Measurements from ENCODE around the gene PZP.
"Not testable (repeated sequence)": the region's sequence is repeated elsewhere in the genome, so short reads cannot be mapped to it uniquely, and the experiment has no call there.

Gene PZP

DNA sequence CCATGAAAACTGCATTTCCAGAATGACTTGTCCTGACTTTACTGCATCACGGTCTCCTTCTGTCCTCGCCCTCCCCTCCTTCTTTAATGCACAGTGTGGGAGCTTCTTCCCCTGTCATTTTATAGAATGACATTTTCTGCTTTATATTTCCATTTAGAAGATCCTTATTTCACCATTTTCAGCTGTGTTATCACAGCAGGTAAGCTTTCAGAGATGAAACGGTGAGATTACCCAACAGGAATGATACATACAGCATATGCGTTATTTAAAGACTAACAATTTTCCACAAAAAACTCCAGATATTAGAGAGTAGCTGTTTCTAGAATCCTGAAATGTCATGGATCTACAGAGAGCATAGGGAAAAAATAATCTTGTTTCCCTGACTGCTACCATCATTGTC lies 27.3 kb upstream of the PZP start:
- no peak for TF ChIP-seq CTCF (IDR thresholded peaks at IDR 0.05)
- Histone ChIP-seq H3K4me3 (no peak overlapping the region), H3K27ac (no peak overlapping the region)

GRCh38 chr12:9227950-9228349 lies 19.8 kb upstream of the PZP start:
- no peak for DNase-seq (ENCODE audit: low spot score)
- Histone ChIP-seq H3K4me3 (no peak overlapping the region), H3K27ac (no peak overlapping the region)
- no peak for TF ChIP-seq CTCF (IDR thresholded peaks at IDR 0.05)

More for the DNA sequence above, 27.3 kb upstream of the PZP start:
- no peak for DNase-seq (ENCODE audit: low spot score)

DNA sequence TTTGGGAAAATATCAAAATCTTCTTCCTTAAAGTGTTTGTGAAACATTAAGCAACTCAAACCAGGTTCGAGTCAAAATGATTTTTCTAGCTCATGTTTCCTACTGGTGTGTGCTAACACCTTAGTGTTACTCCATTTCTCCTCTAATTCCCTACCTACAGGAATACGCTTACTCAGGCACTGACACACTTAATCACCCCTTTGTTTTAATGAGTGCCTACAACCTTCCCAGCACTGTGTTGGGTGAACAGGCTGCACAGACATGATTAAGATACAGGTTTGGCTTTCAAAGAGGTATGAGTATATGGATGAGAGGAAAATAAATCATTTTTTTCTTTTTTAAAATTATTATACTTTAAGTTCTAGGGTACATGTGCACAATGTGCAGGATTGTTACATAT lies 15.6 kb upstream of the PZP start:
- no peak overlapping the region for H3K4me3 ChIP-seq
- no peak for TF ChIP-seq CTCF (IDR thresholded peaks at IDR 0.05)

DNA sequence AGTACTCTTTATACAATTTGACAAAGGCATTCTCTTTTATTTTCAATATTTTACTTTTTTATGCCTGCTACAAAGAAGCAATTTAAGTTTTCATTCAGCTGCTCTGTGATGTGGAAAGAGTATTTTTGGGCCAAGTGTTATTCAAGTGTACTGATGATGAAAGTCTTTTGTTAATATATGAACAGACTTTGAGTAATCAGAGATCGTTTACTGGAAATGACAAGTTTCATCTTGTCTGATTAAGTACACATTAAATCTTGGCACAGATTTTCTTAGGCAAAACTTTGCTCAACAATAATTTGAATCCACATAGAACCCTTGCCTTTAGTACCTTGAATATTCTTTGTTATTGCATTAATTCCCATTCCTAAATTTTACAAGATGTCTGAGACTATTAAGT lies 13.3 kb upstream of the PZP start:
- Histone ChIP-seq H3K4me3 (no peak overlapping the region), H3K27ac (no peak overlapping the region)
- no peak for DNase-seq (ENCODE audit: low spot score)
- TF ChIP-seq CTCF (IDR thresholded peaks at IDR 0.05) = no peak

More for the DNA sequence above, 15.6 kb upstream of the PZP start:
- DNase-seq (ENCODE audit: low spot score) = no peak
- no peak overlapping the region for H3K27ac ChIP-seq

DNA sequence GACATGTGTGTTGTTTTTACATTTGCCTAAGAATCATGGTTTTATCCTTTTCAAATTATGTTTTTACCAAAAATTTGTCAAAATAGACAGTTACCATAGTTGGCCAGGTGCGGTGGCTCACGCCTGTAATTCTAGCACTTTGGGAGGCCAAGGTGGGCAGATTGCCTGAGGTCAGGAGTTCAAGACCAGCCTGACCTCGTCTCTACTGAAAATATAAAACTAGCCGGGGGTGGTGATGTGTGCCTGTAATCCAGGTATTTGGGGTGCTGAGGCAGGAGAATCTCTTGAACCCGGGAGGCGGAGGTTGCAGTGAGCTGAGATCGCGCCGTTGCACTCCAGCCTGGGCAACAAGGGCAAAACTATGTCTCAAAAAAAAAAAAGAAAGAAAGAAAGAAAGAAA lies 12.8 kb upstream of the PZP start:
- not testable (repeated sequence) for DNase-seq (ENCODE audit: low spot score); H3K4me3 ChIP-seq; H3K27ac ChIP-seq

DNA sequence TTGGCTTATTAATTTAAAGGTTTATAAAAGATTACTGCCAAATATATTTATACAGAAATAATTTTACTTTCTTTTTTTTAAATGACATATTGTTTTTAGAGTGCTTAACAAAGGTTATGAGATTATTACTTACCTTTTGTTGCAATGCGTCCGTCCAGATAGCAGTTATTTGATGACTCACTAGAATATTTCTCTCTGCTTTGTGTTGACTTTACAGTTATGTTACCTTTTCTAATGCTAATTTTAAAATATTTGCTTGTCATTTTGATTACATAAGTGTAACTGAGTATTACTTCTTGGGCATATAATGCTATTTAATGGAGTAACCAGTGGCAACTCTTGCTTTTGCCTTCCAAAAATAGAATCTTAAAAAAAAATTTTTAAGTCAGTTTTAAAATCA lies 6.3 kb upstream of the PZP start:
- TF ChIP-seq CTCF (IDR thresholded peaks at IDR 0.05) = no peak
- Histone ChIP-seq H3K4me3 (no peak overlapping the region), H3K27ac (no peak overlapping the region)
- DNase-seq (ENCODE audit: low spot score) = no peak

GRCh38 chr12:9211687-9212086 lies 3.5 kb upstream of the PZP start:
- TF ChIP-seq CTCF (IDR thresholded peaks at IDR 0.05) = no peak
- Histone ChIP-seq H3K4me3 (no peak overlapping the region), H3K27ac (no peak overlapping the region)
- DNase-seq (ENCODE audit: low spot score) = no peak

GRCh38 chr12:9204380-9204779 lies 3.8 kb downstream of the PZP start:
- no peak for TF ChIP-seq CTCF (IDR thresholded peaks at IDR 0.05)

More at GRCh38 chr12:9204380-9204779, 3.8 kb downstream of the PZP start:
- DNase-seq (ENCODE audit: low spot score) = no peak
- H3K27ac ChIP-seq = no peak overlapping the region
- no peak overlapping the region for H3K4me3 ChIP-seq

All from coronary artery (tissue), 2 donors.